ENCODE results near the gene CALML4. TPM values are rescaled to one million over a fixed set of nuclear protein-coding genes. Genes with fewer than 3 reads are reported as not detected.
A peak's percentile ranks its signal among the peaks of the same experiment; 100 is the strongest.

CALML4 gene
- total RNA-seq, 3 donors from 2014 or later (not counting 1 experiment from before 2014, with no cell fraction given): 2.1 to 3.9 (median 3.7) TPM

GRCh38 chr15:68210821-68211655 is 5.9 kb upstream of the CALML4 start:
- intact Hi-C loops (cut with micrococcal nuclease): loop anchor here (1.0 kb wide), 1 partner anchor 348 kb away; no protein-coding TSS in a partner anchor
- H3K4me1 Mint-ChIP-seq: peaks cover 0 to 28% of the 10 kb centered on the region in 2 donors
- H3K9me3 ChIP-seq (ENCODE audit: control insufficient read depth, insufficient read depth, low read length): no peaks in the 10 kb centered on the region

GRCh38 chr15:68210409-68210756 is 5.3 kb upstream of the CALML4 start:
- peaks cover 32% of the 10 kb centered on the region for H3K4me1 ChIP-seq (ENCODE audit: control insufficient read depth, insufficient read depth, low read length)
- no peak overlapping the region for H3K27ac ChIP-seq (ENCODE audit: low read length)
- Mint-ChIP-seq H3K27me3 (ENCODE audit: low read depth in 2 of 2) (no peaks in the 10 kb centered on the region), H3K4me3 (no peak overlapping the region), H3K27ac (no peak overlapping the region), H3K36me3 (no peaks in the 10 kb centered on the region), H3K4me1 (peaks cover 0 to 32% of the 10 kb centered on the region in 2 donors), H3K9me3 (no peaks in the 10 kb centered on the region)
- H3K4me3 ChIP-seq (ENCODE audit: low read length): no peak overlapping the region
- ATAC-seq: no peak
- intact Hi-C loops (cut with micrococcal nuclease): loop anchor here (1.0 kb wide), 1 partner anchor 347 kb away; no protein-coding TSS in a partner anchor
- DNase-seq: no peak
- H3K36me3 ChIP-seq (ENCODE audit: control insufficient read depth, insufficient read depth, low read length): no peaks in the 10 kb centered on the region
- no peak for TF ChIP-seq CTCF (IDR thresholded peaks at IDR 0.05)
- H3K9me3 ChIP-seq (ENCODE audit: control insufficient read depth, insufficient read depth, low read length): no peaks in the 10 kb centered on the region
- H3K27me3 ChIP-seq (ENCODE audit: control insufficient read depth, insufficient read depth, low read length): no peaks in the 10 kb centered on the region
- WGBS (ENCODE audit: insufficient coverage): 87% methylated on average over 9 of the region's 9 CpGs

More at GRCh38 chr15:68210821-68211655, 5.9 kb upstream of the CALML4 start:
- peak in 2 of 3 donors; percentile 67 to 74 for ATAC-seq
- no peak overlapping the region for H3K27ac ChIP-seq (ENCODE audit: low read length)
- no peaks in the 10 kb centered on the region for H3K36me3 ChIP-seq (ENCODE audit: control insufficient read depth, insufficient read depth, low read length)
- H3K27me3 Mint-ChIP-seq (ENCODE audit: low read depth in 2 of 2): no peaks in the 10 kb centered on the region
- WGBS (ENCODE audit: insufficient coverage): 68% methylated on average over 23 of the region's 23 CpGs
- no peaks in the 10 kb centered on the region for H3K9me3 Mint-ChIP-seq
- TF ChIP-seq CTCF (IDR thresholded peaks at IDR 0.05): peak; percentile 66
- H3K27ac Mint-ChIP-seq: no peak overlapping the region
- H3K36me3 Mint-ChIP-seq: no peaks in the 10 kb centered on the region
- no peak overlapping the region for H3K4me3 ChIP-seq (ENCODE audit: low read length)
- H3K27me3 ChIP-seq (ENCODE audit: control insufficient read depth, insufficient read depth, low read length): no peaks in the 10 kb centered on the region
- DNase-seq: peak; percentile 30 to 66
- peaks cover 28% of the 10 kb centered on the region for H3K4me1 ChIP-seq (ENCODE audit: control insufficient read depth, insufficient read depth, low read length)
- no peak overlapping the region for H3K4me3 Mint-ChIP-seq

DNA sequence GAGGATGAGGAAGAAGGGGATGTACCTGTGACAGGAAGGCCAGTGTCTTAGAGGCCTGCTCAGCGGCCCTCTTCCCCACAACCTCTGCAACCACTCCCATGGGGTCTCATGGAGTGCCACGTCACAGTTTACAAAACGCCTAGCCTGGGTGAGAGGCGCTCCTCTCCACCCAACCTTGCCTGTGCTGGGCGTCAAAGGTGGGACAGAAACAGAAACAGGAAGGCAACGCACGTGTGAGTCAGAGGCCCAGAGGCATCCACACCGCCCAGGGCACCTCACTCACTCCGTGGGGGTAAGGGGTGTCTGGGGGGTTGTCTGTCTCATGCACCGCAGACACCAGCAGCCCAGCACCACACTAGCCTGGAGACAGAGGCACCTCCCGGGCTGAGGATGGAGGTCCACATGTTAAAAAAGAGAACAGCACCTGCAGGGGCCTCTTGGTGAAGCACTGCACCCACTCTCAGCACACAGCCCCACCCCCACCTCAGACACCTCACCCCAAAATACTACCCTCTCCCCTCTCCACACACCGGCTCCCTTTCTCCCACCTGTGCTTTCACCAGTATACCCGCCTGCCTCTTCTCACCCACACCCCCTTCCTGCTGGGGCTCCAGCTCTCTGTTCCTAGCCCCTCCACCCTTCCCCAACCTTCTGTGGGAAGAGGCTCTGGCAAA is 4.7 kb upstream of the CALML4 start:
- no peak overlapping the region for H3K4me3 ChIP-seq (ENCODE audit: low read length)
- Mint-ChIP-seq H3K27me3 (ENCODE audit: low read depth in 2 of 2) (no peaks in the 10 kb centered on the region), H3K27ac (peak overlapping the region in 1 of 2 donors; percentile 63), H3K36me3 (no peaks in the 10 kb centered on the region), H3K9me3 (no peaks in the 10 kb centered on the region), H3K4me1 (peaks cover 0 to 32% of the 10 kb centered on the region in 2 donors), H3K4me3 (no peak overlapping the region)
- TF ChIP-seq CTCF (IDR thresholded peaks at IDR 0.05): no peak
- intact Hi-C loops (cut with micrococcal nuclease): loop anchor here (1.0 kb wide), 1 partner anchor 347 kb away; no protein-coding TSS in a partner anchor
- 39% methylated on average over 13 of the region's 13 CpGs for WGBS (ENCODE audit: insufficient coverage)
- H3K4me1 ChIP-seq (ENCODE audit: control insufficient read depth, insufficient read depth, low read length): peaks cover 33% of the 10 kb centered on the region
- H3K27me3 ChIP-seq (ENCODE audit: control insufficient read depth, insufficient read depth, low read length): no peaks in the 10 kb centered on the region
- H3K36me3 ChIP-seq (ENCODE audit: control insufficient read depth, insufficient read depth, low read length): no peaks in the 10 kb centered on the region
- H3K27ac ChIP-seq (ENCODE audit: low read length): no peak overlapping the region
- peak in 1 of 2 donors; percentile 21 for DNase-seq
- peak; percentile 12 to 80 (median 46) for ATAC-seq
- H3K9me3 ChIP-seq (ENCODE audit: control insufficient read depth, insufficient read depth, low read length): no peaks in the 10 kb centered on the region
